Measurements from ENCODE around the gene SCN4A. TPM values are rescaled to one million over a fixed set of nuclear protein-coding genes. Genes with fewer than 3 reads are reported as not detected.

Gene SCN4A
- total RNA-seq, 2 donors from 2014 or later = 1.1 TPM; not detected in 1

- TF ChIP-seq, protein P1, sequence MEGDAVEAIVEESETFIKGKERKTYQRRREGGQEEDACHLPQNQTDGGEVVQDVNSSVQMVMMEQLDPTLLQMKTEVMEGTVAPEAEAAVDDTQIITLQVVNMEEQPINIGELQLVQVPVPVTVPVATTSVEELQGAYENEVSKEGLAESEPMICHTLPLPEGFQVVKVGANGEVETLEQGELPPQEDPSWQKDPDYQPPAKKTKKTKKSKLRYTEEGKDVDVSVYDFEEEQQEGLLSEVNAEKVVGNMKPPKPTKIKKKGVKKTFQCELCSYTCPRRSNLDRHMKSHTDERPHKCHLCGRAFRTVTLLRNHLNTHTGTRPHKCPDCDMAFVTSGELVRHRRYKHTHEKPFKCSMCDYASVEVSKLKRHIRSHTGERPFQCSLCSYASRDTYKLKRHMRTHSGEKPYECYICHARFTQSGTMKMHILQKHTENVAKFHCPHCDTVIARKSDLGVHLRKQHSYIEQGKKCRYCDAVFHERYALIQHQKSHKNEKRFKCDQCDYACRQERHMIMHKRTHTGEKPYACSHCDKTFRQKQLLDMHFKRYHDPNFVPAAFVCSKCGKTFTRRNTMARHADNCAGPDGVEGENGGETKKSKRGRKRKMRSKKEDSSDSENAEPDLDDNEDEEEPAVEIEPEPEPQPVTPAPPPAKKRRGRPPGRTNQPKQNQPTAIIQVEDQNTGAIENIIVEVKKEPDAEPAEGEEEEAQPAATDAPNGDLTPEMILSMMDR (IDR thresholded peaks at IDR 0.05) = no peak
- DNase-seq (ENCODE audit: low spot score) (no peak), ATAC-seq (ENCODE audit: insufficient number of reproducible peaks, low FRiP score, low read depth) (no peak)
- no peaks in the 10 kb centered on the region for H3K9me3 ChIP-seq
- no peaks in the 10 kb centered on the region for H3K27me3 ChIP-seq (replicated peaks; ENCODE audit: insufficient read depth)
- H3K4me1 ChIP-seq (ENCODE audit: control insufficient read depth in 1 of 2, low read depth in 2 of 2) = peaks cover 6 to 9% of the 10 kb centered on the region in 2 donors
- H3K27ac ChIP-seq = no peak overlapping the region
- H3K4me3 ChIP-seq = no peak overlapping the region
- no peaks in the 10 kb centered on the region for H3K36me3 ChIP-seq
Observed at GRCh38 chr17:63978272-63979200, 5.8 kb upstream of the SCN4A start.

DNA sequence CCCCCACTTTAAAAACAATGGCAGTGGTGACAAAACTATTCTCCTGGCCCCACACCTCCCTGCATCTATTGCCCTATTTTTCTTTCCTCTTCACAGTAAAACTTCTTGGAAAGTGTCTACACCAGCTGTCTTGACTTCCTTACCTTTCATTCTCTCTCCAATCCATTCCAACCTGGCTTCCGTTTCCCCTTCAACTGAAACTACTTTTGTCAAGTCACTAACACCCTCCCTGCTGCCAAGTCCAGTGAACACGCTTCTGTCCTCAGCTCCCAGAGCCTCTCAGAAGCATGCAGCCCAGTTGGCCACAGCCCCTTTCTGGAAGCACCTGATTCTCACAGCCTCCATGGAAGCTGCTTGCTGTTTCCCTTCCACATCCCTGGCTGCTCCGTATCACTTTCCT is 4.0 kb upstream of the SCN4A start:
- Histone ChIP-seq H3K36me3 (no peaks in the 10 kb centered on the region), H3K4me3 (no peak overlapping the region), H3K27ac (no peak overlapping the region), H3K9me3 (no peaks in the 10 kb centered on the region), H3K27me3 (replicated peaks; ENCODE audit: insufficient read depth) (no peaks in the 10 kb centered on the region), H3K4me1 (ENCODE audit: control insufficient read depth in 1 of 2, low read depth in 2 of 2) (no peaks in the 10 kb centered on the region)
- ATAC-seq (ENCODE audit: insufficient number of reproducible peaks, low FRiP score, low read depth) = no peak
- no peak for DNase-seq (ENCODE audit: low spot score)
- TF ChIP-seq, protein P1 (IDR thresholded peaks at IDR 0.05) = no peak

DNA sequence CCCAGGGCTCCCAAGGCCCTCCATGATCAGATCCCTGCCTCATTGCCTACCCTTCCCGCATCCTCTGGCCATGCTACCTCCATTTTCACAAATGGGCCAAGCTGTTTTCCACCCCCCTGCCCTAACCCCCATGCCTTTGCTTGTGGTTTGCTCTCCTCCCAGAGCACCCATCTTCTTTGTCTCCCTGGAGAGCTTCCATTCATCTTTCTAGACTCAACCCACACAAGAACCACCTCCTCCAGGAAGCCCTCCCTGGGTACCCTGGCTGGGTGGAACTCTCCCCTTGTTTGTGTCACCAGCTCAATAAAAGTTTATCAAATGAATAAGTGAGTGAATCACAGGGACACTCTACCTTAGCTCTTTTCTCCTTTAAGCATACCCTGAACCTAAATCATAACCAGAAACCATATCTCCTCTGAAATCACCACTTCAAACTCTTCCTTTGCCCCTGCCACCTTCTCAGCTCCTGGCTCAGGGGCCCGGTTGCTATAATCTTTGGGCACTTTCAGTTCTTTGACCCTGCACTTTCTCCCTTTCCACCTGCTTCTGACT is 2.9 kb upstream of the SCN4A start:
- Histone ChIP-seq H3K9me3 (no peaks in the 10 kb centered on the region), H3K27me3 (replicated peaks; ENCODE audit: insufficient read depth) (no peaks in the 10 kb centered on the region), H3K27ac (no peak overlapping the region), H3K4me3 (no peak overlapping the region), H3K36me3 (no peaks in the 10 kb centered on the region), H3K4me1 (ENCODE audit: control insufficient read depth in 1 of 2, low read depth in 2 of 2) (no peaks in the 10 kb centered on the region)
- DNase-seq (ENCODE audit: low spot score) (no peak), ATAC-seq (ENCODE audit: insufficient number of reproducible peaks, low FRiP score, low read depth) (no peak)
- TF ChIP-seq, protein P1 (IDR thresholded peaks at IDR 0.05) = no peak

DNA sequence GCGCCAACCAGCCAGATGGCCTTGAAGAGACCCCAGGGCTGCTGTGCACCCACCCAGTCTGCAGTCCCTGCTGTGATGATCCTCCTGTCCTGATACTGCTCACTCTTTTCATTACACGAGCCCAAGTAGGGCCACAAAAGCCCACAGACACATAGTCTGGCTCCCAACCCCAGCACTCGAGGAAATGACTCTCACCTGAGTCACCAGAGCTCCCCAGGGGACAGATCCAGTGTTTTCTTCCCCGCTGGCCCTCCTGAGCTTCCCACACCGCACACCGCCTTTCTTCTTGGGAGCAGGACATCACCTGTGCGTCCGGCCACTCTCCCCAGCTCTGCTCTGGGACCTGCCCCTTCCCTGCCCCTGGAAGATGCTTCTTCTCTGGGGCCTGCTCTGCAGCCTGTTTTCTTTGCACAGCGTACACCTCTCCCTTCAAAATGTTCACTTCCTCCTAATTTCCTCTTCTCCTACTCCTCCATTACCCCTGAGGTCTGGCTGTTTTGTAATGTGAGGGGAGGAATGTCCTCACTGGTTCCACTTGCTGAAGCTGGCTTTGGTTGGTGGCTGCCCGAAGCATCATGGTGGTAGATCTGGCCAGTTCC is 2.0 kb upstream of the SCN4A start:
- H3K27ac ChIP-seq = no peak overlapping the region
- H3K9me3 ChIP-seq = no peaks in the 10 kb centered on the region
- TF ChIP-seq, protein P1 (IDR thresholded peaks at IDR 0.05) = no peak
- no peak for ATAC-seq (ENCODE audit: insufficient number of reproducible peaks, low FRiP score, low read depth)
- DNase-seq (ENCODE audit: low spot score) = no peak
- no peak overlapping the region for H3K4me3 ChIP-seq
- H3K36me3 ChIP-seq = no peaks in the 10 kb centered on the region
- no peaks in the 10 kb centered on the region for H3K27me3 ChIP-seq (replicated peaks; ENCODE audit: insufficient read depth)
- H3K4me1 ChIP-seq (ENCODE audit: control insufficient read depth in 1 of 2, low read depth in 2 of 2) = no peaks in the 10 kb centered on the region

- no peak overlapping the region for H3K27ac ChIP-seq
- ATAC-seq (ENCODE audit: insufficient number of reproducible peaks, low FRiP score, low read depth) (no peak), DNase-seq (ENCODE audit: low spot score) (no peak)
- H3K36me3 ChIP-seq = no peaks in the 10 kb centered on the region
- TF ChIP-seq, protein P1 (IDR thresholded peaks at IDR 0.05) = no peak
- H3K9me3 ChIP-seq = no peaks in the 10 kb centered on the region
- no peaks in the 10 kb centered on the region for H3K4me1 ChIP-seq (ENCODE audit: control insufficient read depth in 1 of 2, low read depth in 2 of 2)
- H3K27me3 ChIP-seq (replicated peaks; ENCODE audit: insufficient read depth) = no peaks in the 10 kb centered on the region
- no peak overlapping the region for H3K4me3 ChIP-seq
Observed at GRCh38 chr17:63973930-63974593, 1.3 kb upstream of the SCN4A start.
